ENCODE results near the gene ZER1. TPM values are rescaled to one million over a fixed set of nuclear protein-coding genes. Genes with fewer than 3 reads are reported as not detected.

The ZER1 gene
- total RNA-seq, 1 experiment from 2014 or later, result 15.2 TPM

DNA sequence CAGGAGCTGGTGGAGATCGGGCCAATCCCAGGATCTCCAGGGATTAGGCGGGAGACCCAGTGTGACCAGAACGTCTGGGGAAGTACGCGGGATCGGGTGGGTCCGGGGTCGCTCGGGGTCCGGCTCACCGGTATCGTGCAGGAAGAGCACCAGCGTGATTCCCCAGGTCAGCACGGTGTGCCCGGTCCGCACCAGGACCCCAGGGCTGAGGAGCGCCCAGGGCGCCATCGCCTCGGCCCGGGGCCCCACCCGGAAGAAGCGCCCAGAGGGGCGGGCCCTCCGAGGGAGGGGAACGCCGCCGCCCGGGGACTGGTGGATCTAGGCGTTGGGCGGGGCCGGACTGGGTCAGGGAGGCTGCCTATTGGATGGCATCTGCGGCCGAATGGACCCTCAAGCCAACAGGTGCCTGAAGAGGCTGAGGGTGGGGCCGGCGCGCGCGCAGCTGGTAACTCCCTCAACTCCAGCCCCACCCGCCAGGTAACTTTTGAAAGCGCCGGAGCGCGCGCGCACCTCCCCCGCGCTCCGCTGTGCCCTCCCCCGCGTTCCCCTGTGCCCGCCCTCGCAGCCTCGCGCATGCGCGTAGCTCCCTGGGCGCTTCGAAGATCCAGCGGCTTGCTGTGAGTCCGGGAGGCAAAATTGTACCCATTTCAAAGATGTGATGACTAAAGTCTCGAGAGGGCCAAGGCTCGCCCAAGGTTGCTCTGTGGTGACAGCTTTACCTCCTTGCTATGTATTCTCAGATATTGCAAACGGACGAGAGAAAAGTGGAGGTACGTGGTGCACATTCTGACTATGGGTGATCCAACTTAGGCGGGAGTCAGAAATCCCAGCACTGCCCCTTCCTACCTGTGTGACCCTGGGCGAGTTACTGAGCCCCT, 47.6 kb downstream of the ZER1 start, which contains the start of gene ZDHHC12:
Gene ZDHHC12, minus strand, starts transcription at position 262 of the 878 bp plus-strand sequence. Its CDS starts 34 bp downstream, at position 228.
- Mint-ChIP-seq H3K27me3 (ENCODE audit: unreplicated experiment) (no peaks in the 10 kb centered on the region), H3K4me1 (ENCODE audit: low read depth, unreplicated experiment) (peaks cover 13% of the 10 kb centered on the region), H3K9me3 (ENCODE audit: low read depth, unreplicated experiment) (no peaks in the 10 kb centered on the region), H3K4me3 (ENCODE audit: low read depth, unreplicated experiment) (peak within 1 kb of the TSS; percentile 97), H3K27ac (ENCODE audit: unreplicated experiment) (peak within 1 kb of the TSS; percentile 98), H3K36me3 (ENCODE audit: insufficient read depth, unreplicated experiment) (peaks cover 36% of the 10 kb centered on the region)
- TF ChIP-seq, protein P1, sequence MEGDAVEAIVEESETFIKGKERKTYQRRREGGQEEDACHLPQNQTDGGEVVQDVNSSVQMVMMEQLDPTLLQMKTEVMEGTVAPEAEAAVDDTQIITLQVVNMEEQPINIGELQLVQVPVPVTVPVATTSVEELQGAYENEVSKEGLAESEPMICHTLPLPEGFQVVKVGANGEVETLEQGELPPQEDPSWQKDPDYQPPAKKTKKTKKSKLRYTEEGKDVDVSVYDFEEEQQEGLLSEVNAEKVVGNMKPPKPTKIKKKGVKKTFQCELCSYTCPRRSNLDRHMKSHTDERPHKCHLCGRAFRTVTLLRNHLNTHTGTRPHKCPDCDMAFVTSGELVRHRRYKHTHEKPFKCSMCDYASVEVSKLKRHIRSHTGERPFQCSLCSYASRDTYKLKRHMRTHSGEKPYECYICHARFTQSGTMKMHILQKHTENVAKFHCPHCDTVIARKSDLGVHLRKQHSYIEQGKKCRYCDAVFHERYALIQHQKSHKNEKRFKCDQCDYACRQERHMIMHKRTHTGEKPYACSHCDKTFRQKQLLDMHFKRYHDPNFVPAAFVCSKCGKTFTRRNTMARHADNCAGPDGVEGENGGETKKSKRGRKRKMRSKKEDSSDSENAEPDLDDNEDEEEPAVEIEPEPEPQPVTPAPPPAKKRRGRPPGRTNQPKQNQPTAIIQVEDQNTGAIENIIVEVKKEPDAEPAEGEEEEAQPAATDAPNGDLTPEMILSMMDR (IDR thresholded peaks at IDR 0.05; ENCODE audit: unreplicated experiment), result no peak
- intact Hi-C loops (cut with micrococcal nuclease; ENCODE audit: unreplicated experiment), result no loop called here
- DNase-seq, result peak; percentile 97
- CTCF ChIA-PET, result interaction anchor here (0.5 to 1.4 kb wide), 5 partner anchors 9 to 94 kb away, joined by 3 to 6 read pairs (median 4); partner anchors contain the start of gene ENDOG
- BruUV-seq (replicated peaks), result no TSS peak

DNA sequence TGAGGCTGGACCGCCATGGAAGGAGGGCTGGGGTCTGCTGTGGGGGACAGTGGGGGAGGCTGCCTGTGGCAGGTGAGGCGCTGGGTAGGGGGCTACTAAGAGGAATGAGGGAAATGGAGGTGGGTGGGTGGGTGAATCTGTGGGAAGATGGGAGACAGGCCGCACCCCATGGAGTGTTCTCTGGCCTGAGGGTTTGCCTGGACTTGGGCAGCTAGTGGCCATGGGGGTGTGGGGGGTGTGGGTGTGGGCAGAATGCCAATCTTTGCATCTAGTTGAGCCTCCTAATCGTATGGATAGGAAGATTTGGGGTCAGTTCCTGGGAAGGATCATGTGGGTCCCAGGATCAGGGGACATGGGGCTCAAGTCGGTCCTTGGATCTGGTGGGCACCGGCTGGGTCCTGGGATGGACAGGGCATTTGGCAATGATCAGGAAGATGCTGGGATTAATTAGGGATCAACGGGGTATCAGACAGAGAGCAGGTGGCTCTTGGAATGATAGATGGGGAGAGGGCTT, 48.3 kb downstream of the ZER1 start:
- Mint-ChIP-seq H3K4me1 (ENCODE audit: low read depth, unreplicated experiment) (peaks cover 13% of the 10 kb centered on the region), H3K9me3 (ENCODE audit: low read depth, unreplicated experiment) (no peaks in the 10 kb centered on the region), H3K36me3 (ENCODE audit: insufficient read depth, unreplicated experiment) (peaks cover 36% of the 10 kb centered on the region), H3K27ac (ENCODE audit: unreplicated experiment) (peak overlapping the region; percentile 98), H3K4me3 (ENCODE audit: low read depth, unreplicated experiment) (peak overlapping the region; percentile 97), H3K27me3 (ENCODE audit: unreplicated experiment) (no peaks in the 10 kb centered on the region)
- TSS peak; percentile 68 for BruUV-seq (replicated peaks)
- CTCF ChIA-PET, result interaction anchor here (1.1 kb wide), 1 partner anchor 88 kb away, joined by 6 read pairs; no protein-coding TSS in a partner anchor
- DNase-seq, result no peak
- TF ChIP-seq, protein P1 (IDR thresholded peaks at IDR 0.05; ENCODE audit: unreplicated experiment), result no peak
- intact Hi-C loops (cut with micrococcal nuclease; ENCODE audit: unreplicated experiment), result no loop called here

DNA sequence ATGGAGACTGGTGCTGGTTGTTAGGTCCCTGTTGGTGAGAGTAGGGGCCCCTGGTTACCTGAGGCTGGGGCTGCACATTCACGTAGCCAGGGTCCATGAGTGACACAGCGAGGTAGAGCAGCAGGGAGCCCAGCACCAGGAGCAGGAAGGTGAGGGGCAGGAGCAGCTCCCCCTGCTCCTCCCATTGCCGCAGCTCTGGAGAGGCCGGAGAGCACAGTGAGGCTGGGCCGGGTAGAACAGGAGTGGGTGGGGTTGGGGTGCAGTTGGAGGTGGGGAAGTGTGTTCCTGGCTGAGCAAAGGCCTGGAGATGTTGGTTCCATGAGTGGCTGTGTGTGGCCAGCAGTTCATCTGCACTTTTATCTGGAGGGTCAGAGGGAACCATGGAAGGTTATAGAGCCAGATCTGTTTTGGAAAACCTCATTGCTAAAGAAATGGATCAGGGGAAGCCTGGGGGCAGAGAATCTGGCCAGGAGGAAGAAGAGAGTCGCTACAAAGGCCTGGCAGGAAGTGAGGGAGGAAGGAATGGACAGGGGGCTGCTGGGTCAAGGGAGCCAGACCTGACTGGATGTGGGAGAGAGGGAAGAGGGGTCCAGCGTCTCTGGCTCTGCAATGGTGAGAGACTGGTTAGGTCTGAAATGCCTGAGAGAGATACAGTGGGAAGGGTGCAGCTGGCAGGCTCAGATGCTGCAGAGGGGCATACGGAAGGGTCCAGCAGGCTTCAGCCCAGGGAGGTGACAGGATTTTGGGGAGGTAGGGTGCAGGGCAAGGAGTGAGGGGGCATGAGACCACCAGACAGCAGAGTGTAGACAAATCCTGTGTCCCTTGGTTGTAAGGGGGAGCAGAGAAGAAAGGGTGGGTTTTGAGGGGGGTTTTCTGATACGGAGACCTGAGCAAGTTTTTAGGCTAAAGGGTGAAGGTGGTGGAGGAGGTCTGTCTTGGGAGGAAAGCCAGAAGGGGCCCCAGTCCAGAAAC, 49.1 kb downstream of the ZER1 start:
- Mint-ChIP-seq H3K4me3 (ENCODE audit: low read depth, unreplicated experiment) (peak overlapping the region; percentile 97), H3K27ac (ENCODE audit: unreplicated experiment) (peak overlapping the region; percentile 98), H3K27me3 (ENCODE audit: unreplicated experiment) (no peaks in the 10 kb centered on the region), H3K36me3 (ENCODE audit: insufficient read depth, unreplicated experiment) (peaks cover 36% of the 10 kb centered on the region), H3K4me1 (ENCODE audit: low read depth, unreplicated experiment) (peaks cover 13% of the 10 kb centered on the region), H3K9me3 (ENCODE audit: low read depth, unreplicated experiment) (no peaks in the 10 kb centered on the region)
- CTCF ChIA-PET, result no interaction called here
- intact Hi-C loops (cut with micrococcal nuclease; ENCODE audit: unreplicated experiment), result no loop called here
- TF ChIP-seq, protein P1 (IDR thresholded peaks at IDR 0.05; ENCODE audit: unreplicated experiment), result no peak
- no peak for DNase-seq
- no TSS peak for BruUV-seq (replicated peaks)

DNA sequence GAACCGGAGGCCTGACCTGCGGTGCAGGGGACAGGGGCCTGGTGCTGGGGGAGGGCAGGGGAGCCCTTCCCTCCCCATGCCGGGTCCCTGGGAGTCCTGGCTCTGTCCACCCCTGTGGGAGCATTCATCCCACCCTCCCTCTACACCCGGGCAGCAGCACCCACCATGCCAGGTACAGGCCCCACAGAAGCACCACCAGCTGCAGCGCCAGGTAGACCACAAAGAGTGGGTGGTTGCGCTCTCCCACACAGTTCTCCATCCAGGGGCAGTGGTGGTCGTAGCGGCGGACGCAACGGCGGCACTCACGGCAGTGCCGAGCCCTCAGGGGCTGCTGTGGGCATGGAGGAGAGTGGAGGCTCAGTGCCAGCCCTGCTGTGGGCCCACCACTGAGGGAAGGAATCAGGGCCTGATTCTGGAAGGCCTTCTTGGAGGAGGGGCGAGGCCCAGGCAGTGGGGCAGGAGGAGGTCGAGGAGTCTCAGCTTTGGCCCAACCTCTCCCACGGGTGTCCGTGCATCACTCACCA, 50.2 kb downstream of the ZER1 start:
- H3K36me3 Mint-ChIP-seq (ENCODE audit: insufficient read depth, unreplicated experiment), result peaks cover 36% of the 10 kb centered on the region
- BruUV-seq (replicated peaks), result no TSS peak
- no peaks in the 10 kb centered on the region for H3K27me3 Mint-ChIP-seq (ENCODE audit: unreplicated experiment)
- no peaks in the 10 kb centered on the region for H3K9me3 Mint-ChIP-seq (ENCODE audit: low read depth, unreplicated experiment)
- peaks cover 13% of the 10 kb centered on the region for H3K4me1 Mint-ChIP-seq (ENCODE audit: low read depth, unreplicated experiment)
- TF ChIP-seq, protein P1 (IDR thresholded peaks at IDR 0.05; ENCODE audit: unreplicated experiment), result no peak
- H3K27ac Mint-ChIP-seq (ENCODE audit: unreplicated experiment), result no peak overlapping the region
- intact Hi-C loops (cut with micrococcal nuclease; ENCODE audit: unreplicated experiment), result no loop called here
- no peak overlapping the region for H3K4me3 Mint-ChIP-seq (ENCODE audit: low read depth, unreplicated experiment)
- no peak for DNase-seq
- CTCF ChIA-PET, result no interaction called here

Data from Calu3 (cell line).